HG03280 (cell line): Measurements from ENCODE around the gene SMARCA4.
"Not testable (repeated sequence)": the region's sequence is repeated elsewhere in the genome, so short reads cannot be mapped to it uniquely, and the experiment has no call there.

Experiments
- ATAC-seq: cut with Tn5 transposase; IDR thresholded peaks from one replicate; pipeline ENCODE4 v1.9.1; 2021; ENCODE audit warnings: mild to moderate bottlenecking, moderate library complexity; ENCODE audit not compliant: unreplicated experiment

The SMARCA4 gene

GRCh38 chr19:10975374-10976130 lies 14.7 kb downstream of the SMARCA4 start:
- ATAC-seq = no peak

GRCh38 chr19:10976131-10976892 lies 15.5 kb downstream of the SMARCA4 start:
- no peak for ATAC-seq

- no peak for ATAC-seq
Observed at GRCh38 chr19:10977742-10978092, 16.9 kb downstream of the SMARCA4 start.

GRCh38 chr19:10979951-10980381 lies 19.1 kb downstream of the SMARCA4 start:
- peak; percentile 54 for ATAC-seq

GRCh38 chr19:10981252-10981895 lies 20.5 kb downstream of the SMARCA4 start:
- no peak for ATAC-seq

GRCh38 chr19:10983026-10983425 lies 22.2 kb downstream of the SMARCA4 start:
- ATAC-seq = no peak

GRCh38 chr19:10984166-10984735 lies 23.4 kb downstream of the SMARCA4 start:
- ATAC-seq = no peak

- ATAC-seq = no peak
Observed at GRCh38 chr19:10985502-10985901, 24.7 kb downstream of the SMARCA4 start.

GRCh38 chr19:10986301-10987127 lies 25.7 kb downstream of the SMARCA4 start:
- ATAC-seq = no peak

GRCh38 chr19:10987571-10988297 lies 26.9 kb downstream of the SMARCA4 start:
- no peak for ATAC-seq

GRCh38 chr19:10988380-10988779 lies 27.6 kb downstream of the SMARCA4 start:
- no peak for ATAC-seq

GRCh38 chr19:10988921-10989320 lies 28.1 kb downstream of the SMARCA4 start:
- no peak for ATAC-seq

- no peak for ATAC-seq
Observed at GRCh38 chr19:10991076-10991475, 30.2 kb downstream of the SMARCA4 start.

- no peak for ATAC-seq
Observed at GRCh38 chr19:10991521-10992081, 30.8 kb downstream of the SMARCA4 start.

GRCh38 chr19:10992174-10992573 lies 31.3 kb downstream of the SMARCA4 start:
- not testable (repeated sequence) for ATAC-seq

- no peak for ATAC-seq
Observed at GRCh38 chr19:10995926-10996600, 35.2 kb downstream of the SMARCA4 start.

GRCh38 chr19:10998045-10998533 lies 37.3 kb downstream of the SMARCA4 start:
- ATAC-seq = no peak

- no peak for ATAC-seq
Observed at GRCh38 chr19:10998666-10999065, 37.8 kb downstream of the SMARCA4 start.

GRCh38 chr19:11005521-11005920 lies 44.7 kb downstream of the SMARCA4 start:
- ATAC-seq = no peak
